GM10266 (cell line): Measurements from ENCODE around the gene TMEM80.

ENCODE experiments used
- DNase-seq: peaks from one replicate; pipeline ENCODE4 v3.0.0; 2012; ENCODE audit errors: extremely low spot score
- TF ChIP-seq, protein P1 (sequence below): IDR thresholded peaks from 2 replicates; pipeline ENCODE4 v1.5.1; 2012; ENCODE audit warnings: mild to moderate bottlenecking, low read depth; ENCODE audit not compliant: control insufficient read depth, insufficient read depth; ENCODE audit errors: missing control alignments

Gene TMEM80

DNA sequence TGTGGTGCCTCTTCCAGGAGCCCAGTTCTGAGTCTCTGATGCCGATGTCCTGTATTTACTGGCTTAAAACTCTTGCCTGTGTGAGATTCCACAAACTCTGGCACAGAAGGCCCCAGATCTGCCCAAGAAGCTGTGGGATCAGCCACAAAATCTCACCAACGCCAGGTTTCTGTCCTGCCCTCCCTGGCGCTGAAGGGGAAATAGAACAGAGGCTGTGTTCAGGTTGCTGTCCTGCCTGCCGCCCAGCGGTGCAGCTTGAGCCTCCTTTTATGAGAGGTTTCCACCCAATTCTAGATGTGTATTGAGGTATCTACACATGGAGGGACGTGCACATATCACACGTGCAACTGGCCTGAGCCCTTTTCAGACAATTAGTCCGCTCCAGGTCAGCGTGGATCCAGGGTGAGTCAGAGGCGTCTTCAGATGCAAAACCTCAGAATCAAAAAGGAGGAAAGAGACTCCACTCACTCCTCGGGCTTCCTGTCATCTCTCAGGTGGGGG, 2.2 kb downstream of the TMEM80 start:
- TF ChIP-seq, protein P1, sequence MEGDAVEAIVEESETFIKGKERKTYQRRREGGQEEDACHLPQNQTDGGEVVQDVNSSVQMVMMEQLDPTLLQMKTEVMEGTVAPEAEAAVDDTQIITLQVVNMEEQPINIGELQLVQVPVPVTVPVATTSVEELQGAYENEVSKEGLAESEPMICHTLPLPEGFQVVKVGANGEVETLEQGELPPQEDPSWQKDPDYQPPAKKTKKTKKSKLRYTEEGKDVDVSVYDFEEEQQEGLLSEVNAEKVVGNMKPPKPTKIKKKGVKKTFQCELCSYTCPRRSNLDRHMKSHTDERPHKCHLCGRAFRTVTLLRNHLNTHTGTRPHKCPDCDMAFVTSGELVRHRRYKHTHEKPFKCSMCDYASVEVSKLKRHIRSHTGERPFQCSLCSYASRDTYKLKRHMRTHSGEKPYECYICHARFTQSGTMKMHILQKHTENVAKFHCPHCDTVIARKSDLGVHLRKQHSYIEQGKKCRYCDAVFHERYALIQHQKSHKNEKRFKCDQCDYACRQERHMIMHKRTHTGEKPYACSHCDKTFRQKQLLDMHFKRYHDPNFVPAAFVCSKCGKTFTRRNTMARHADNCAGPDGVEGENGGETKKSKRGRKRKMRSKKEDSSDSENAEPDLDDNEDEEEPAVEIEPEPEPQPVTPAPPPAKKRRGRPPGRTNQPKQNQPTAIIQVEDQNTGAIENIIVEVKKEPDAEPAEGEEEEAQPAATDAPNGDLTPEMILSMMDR = no peak
- DNase-seq = no peak

DNA sequence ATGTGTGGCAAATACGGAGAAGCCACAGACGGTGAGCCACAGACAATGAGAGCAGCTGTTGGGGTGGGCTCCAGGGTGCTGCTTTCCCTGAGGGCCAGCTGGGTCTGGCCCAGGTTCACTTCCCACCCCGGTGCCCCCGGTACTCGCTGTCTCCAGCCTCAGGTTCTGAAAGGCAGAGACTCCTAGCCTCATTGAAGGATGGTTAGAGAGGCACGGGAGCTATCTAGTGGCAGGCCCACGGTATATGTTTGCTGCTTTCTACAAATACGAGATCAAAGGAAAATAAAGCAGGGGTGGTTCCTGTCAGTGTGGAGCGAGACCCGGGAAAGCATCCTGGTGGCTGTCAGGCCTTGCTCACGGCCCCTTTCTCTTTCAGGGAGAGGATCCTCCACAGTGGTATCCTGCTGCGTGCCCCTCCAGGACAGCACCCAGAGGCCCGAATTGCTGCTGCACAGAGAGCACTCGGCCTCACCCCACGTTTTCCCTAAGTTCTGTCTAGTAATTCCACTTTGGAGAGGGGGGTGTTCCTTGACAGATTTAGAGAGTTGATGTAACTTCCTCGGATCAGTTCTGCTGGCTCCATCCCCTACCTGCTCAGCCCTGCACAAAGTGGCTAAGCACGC, 3.0 kb downstream of the TMEM80 start:
- TF ChIP-seq, protein P1 = no peak
- DNase-seq = no peak

GRCh38 chr11:699116-699508, 3.5 kb downstream of the TMEM80 start:
- TF ChIP-seq, protein P1 = no peak
- no peak for DNase-seq

DNA sequence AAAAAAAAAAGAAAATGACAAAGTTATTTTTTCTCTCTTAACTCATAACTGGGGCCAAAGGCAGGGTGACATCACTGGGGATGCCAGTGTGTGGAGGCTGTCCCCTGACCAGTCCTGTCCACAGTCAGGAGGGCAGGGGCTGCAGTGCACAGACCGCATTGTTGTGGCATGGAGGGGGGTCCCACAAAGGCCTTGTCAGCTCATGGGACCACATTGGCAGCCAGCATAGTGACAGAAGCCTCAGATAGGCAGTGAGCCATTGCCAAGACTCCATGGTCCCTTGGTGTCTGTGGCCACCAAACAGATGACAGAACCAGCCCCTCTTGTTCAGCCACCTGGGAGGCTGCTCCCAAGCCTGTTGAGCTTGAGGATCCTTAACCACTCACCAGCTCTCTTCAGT, 4.1 kb downstream of the TMEM80 start:
- DNase-seq = no peak
- TF ChIP-seq, protein P1 = no peak

DNA sequence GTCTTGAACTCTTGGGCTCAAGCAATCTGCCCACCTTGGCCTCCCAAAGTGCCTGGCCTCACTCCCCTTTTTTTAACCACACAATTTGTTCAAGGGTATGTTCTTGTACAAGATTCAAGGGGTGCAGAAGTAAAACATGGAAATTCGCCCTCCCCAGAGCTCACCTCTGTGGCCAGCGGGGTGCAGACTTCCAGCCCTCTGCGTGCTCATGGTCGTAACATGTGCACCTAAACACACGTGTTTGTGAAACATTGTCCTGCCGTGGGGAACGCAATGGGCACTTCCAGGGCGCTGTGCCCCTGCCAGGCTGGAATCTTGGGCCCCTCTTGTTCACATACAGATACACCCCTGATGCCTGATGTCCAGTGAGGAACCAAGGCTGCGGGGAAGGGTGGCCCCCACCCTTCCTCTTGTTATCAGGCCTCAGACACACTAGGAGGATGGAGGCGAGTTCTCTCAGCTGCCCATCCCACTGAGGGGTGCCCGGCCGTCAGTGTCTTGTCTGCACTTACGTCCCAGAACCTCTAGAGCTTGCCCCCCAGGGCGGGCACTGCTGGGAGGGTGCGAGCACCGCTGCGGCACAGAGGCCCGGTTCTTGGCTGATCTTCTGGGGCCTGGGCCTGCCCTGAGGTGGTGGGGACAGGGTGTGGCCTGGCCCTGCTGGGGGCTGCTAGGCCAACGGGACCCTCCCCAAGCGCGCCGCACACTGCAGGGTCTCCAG, 6.3 kb downstream of the TMEM80 start:
- DNase-seq = no peak
- TF ChIP-seq, protein P1 = no peak

- TF ChIP-seq, protein P1 = no peak
- no peak for DNase-seq
Observed at GRCh38 chr11:702462-703461, 7.1 kb downstream of the TMEM80 start.
